Mesenteric fat pad (tissue), 1 donor: ENCODE data around the gene ATP8A1. TPM values are rescaled to one million over a fixed set of nuclear protein-coding genes. Genes with fewer than 3 reads are reported as not detected.
"Not testable (repeated sequence)": the region's sequence is repeated elsewhere in the genome, so short reads cannot be mapped to it uniquely, and the experiment has no call there.

Experiments
- DNase-seq: peaks from one replicate; pipeline ENCODE4 v3.0.0-alpha.2; 2020; ENCODE audit warnings: low spot score
- long read RNA-seq: library from polyadenylated mRNA; unstranded; transcript quantifications from one replicate; pipeline ENCODE4 v2.0.0, GENCODE V29; 2020
- total RNA-seq: library from RNA; stranded (reverse); fragmentation: NEBNext Ultra II Directional; extraction: Animal tissue kit (Norgen Biotek cat#: 25700); gene quantifications from one replicate; pipeline ENCODE4 v1.2.1, GENCODE V29; 2021
- donor health status: DM: yes; HTN: yes; CAD: no.

ATP8A1 gene
- 11.3 TPM for total RNA-seq
- long read RNA-seq, partial matches to known transcripts = 4 of 8 reads
- long read RNA-seq, other reads (novel, unspliced or antisense) = 4 of 8 reads

DNA sequence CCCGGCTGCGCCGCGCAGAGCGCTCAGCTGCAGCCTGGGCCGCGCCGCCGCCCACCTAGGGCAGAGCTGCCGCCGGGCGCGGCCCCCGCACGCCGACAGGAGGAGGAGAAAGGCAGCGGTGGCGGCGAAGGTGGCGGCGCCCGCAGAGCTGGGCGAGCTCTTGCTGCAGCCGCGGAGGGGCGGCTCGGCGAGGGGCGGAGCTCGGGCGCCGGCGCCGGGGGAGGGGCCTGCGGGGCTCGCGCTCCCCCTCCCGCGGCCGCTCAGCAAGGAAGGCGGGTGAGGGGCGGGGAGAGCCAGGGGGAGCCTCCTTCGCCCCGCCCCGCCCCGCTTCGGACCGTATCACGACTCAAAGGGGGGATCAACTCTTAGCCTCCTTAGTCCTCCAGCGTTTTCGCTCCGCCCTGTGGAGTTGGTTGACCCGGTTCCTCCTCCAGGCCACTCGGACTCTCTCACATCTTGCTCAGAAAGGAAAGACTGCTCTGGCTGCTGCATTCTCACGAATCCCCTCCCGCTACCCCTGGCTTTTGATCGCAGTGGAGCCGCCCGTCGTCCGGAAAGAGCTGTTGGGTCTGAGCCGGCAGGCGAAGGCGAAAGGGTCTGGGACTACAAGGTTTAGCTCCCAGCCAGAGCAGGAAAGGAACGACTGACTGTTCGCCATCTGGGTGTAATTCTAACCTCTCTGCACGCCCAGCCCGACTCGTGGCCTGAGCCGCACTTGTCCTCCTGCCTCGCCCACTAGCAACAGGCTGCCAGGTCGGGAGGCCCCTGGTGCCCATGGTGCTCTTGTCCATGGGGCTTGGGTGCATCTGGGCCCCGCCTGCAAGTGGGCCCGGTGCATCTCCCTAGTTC, at the start of gene ATP8A1:
ATP8A1 (minus strand) TSS at position 162 of the 849 bp plus-strand sequence. CDS start 232 bp downstream, outside the sequence.
- peak; percentile 95 for DNase-seq

DNA sequence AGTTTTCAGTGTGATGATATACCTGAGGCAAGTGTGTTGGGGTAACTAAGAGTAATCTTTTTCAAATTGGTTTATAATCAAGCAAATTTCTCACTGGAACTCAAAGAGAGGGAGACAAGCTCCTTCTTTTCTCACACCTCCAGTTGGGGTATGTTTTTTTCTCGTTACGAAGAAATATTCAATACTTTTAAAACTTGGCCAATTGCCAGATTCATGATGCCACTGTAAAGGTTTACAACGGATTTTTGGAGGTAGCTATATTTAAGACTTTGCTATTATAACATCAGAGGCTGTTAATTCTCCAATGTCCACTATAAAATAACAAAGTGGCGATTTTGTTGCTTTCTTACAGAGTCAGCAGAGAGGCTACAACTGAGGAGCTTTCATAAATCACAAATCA, 49.2 kb upstream of the ATP8A1 start:
- no peak for DNase-seq

GRCh38 chr4:42703813-42704212, 46.9 kb upstream of the ATP8A1 start:
- DNase-seq = no peak

GRCh38 chr4:42702895-42703294, 46.0 kb upstream of the ATP8A1 start:
- DNase-seq = no peak

- DNase-seq = not testable (repeated sequence)
Observed at GRCh38 chr4:42701780-42702179, 44.9 kb upstream of the ATP8A1 start.

GRCh38 chr4:42690537-42690936, 33.6 kb upstream of the ATP8A1 start:
- no peak for DNase-seq

- no peak for DNase-seq
Observed at GRCh38 chr4:42683393-42683792, 26.5 kb upstream of the ATP8A1 start.

DNA sequence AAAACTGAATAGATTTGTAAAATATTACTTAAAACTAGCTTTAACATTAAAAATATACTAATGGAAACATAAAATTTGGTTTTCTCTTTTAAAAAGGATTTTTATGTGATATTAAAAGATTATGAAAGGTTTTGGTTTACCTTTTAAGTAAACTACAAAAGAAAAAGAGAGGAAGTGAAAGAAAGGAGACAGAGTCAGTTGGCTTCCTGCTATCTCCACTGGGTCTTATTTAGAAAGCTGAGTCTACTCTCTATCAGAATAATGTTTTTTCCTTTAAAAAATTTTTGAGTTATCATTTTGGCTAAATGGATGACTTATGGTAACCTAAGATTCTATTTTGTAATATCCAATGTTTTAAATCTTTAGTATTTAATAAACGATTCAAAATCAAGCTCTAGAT, 21.6 kb upstream of the ATP8A1 start:
- no peak for DNase-seq

GRCh38 chr4:42676066-42676951, 19.4 kb upstream of the ATP8A1 start:
- DNase-seq = no peak

GRCh38 chr4:42673082-42673425, 16.1 kb upstream of the ATP8A1 start:
- DNase-seq = no peak

- no peak for DNase-seq
Observed at GRCh38 chr4:42672359-42673081, 15.6 kb upstream of the ATP8A1 start.

GRCh38 chr4:42671431-42672194, 14.7 kb upstream of the ATP8A1 start:
- DNase-seq = no peak

DNA sequence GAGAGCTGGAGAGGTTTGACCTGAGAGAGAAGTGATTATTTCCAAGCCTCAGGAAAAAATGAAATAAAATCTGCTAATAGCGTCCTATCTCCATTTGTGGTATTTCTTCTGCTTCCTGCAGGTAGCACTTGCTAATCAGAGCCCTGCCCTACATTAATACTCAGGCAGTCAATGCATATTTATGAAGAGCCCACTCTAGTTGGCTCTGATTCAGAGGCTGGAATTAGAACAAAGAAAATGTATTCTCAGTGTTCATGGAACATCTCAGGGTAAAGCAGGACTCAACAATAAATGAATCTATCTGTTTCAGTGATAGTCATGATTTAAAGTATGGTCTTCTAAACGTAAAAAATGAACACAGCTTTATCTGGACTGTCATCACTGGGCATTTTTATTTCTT, 1.4 kb upstream of the ATP8A1 start:
- DNase-seq = no peak

GRCh38 chr4:42656679-42656943, 294 bp downstream of the ATP8A1 start:
- no peak for DNase-seq

DNA sequence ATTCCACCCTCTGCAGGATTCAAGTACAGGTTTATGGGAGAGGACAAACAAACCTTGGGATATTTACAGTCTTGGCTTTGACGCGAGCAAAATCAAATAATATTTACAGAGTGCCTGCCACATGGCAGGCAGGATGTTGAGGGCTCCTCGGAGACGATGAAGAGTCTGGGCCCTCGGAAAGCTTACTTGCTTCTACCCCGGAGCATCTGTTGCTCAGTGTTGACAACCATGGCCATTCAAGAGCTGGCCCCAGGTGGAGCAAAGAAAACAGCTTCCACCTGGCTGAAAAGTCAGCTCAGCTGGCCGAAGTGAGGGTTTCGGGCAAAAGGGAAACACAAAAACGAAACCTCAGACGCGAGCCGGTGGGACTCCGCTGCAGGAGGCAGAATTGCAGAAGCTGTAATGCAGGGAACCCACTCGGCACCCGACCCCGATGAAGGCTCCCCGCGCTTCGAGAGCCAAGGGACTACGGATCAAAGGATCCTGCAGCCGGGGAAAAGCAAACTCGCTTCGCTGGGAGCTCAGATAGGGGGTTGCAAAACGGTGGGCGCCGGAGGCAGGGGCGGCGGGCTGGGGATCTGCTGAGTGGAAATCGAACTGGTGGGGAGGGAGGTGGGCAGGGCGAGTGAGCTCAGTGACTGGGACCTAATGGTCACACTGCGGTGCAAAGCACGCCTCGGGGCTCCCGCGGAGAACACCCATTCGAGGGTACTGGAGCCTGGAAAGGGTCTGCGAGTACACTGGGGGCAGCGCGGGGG, 805 bp downstream of the ATP8A1 start:
- peak; percentile 91 for DNase-seq

DNA sequence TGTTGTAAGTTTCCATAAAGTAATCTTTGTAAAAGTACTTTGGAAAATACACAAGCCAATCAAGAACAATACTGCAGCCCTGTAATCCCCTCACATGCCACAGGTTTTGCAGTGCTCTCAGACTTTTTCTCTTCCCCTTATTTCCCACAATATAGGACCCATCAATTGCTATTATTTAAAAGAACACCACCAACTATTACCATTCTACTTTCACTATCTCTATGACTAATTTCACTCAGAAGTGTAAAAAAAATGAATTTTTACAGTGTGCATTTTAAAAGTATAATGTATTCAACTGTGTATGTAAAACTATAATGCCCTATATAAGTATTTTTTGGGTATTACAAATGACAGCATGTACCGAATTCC, 1.7 kb downstream of the ATP8A1 start:
- no peak for DNase-seq

- no peak for DNase-seq
Observed at GRCh38 chr4:42654631-42655268, 2.2 kb downstream of the ATP8A1 start.

DNA sequence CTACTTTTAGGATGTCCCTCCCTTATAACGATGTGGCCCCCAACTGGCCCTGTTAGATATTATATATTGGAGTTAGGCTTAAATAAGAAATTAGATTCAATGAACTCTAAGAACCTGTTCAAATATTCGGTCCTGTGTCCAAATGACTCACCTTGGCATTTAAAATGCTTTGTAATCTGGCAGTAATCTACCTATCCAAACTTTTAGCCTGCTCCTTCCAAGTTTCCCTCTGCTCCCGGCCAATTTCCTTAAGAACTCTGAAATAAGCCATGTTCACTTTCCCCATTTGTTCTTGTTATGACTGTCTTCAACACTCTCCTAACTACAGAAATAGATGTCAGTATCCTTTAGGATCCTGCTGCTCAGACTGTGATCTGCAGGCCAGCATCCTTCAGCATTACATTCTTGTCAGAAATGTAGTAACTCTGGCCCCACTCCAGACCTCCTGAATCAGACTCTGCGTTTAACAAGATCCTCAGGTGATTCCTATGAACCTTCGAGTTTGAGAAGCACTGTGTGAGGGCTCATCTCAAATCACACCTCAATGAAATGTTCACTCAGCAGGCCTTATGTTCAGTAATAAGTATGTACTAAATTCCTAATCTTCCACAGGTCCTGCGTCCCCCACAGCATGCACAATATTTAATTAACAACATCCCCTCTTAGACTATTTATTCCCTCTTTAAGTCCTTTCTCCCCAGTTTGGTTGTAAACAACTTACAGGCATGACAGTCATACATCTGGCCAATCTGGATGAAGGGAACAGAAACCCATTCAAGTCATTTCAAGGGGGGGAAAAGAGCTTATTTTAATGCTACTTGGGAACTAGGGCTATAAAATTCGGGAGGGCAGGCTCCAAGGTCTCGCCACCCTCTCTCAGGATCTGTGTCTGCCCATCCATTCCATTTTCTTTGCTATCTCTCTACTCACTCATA, 3.0 kb downstream of the ATP8A1 start:
- DNase-seq = no peak
